Jurkat, Clone E6-1 (cell line): ENCODE results near the gene RBM12.

Experiments
- DNase-seq: peaks from one replicate; pipeline ENCODE4 v3.0.0-alpha.2; 2011; ENCODE audit warnings: low read depth, low spot score
- H3K4me3 ChIP-seq: 2 replicates; pipeline ENCODE4 v1.5.1; 2011; ENCODE audit warnings: mild to moderate bottlenecking, low read length, control low read depth, moderate library complexity

Gene RBM12

GRCh38 chr20:35630636-35631035, 34.1 kb downstream of the RBM12 start:
- no peak overlapping the region for H3K4me3 ChIP-seq
- no peak for DNase-seq

- H3K4me3 ChIP-seq, result no peak overlapping the region
- no peak for DNase-seq
These were observed 35.1 kb downstream of the RBM12 start for GRCh38 chr20:35629427-35630145.

- DNase-seq, result no peak
- H3K4me3 ChIP-seq, result no peak overlapping the region
These were observed 37.6 kb downstream of the RBM12 start for GRCh38 chr20:35627121-35627520.

- no peak for DNase-seq
- H3K4me3 ChIP-seq, result no peak overlapping the region
These were observed 38.2 kb downstream of the RBM12 start for GRCh38 chr20:35626386-35627001.

- H3K4me3 ChIP-seq, result no peak overlapping the region
- DNase-seq, result no peak
These were observed 38.9 kb downstream of the RBM12 start for GRCh38 chr20:35625584-35626385.

- no peak overlapping the region for H3K4me3 ChIP-seq
- DNase-seq, result no peak
These were observed 43.1 kb downstream of the RBM12 start for GRCh38 chr20:35621560-35621946.

- no peak overlapping the region for H3K4me3 ChIP-seq
- DNase-seq, result no peak
These were observed 43.7 kb downstream of the RBM12 start for GRCh38 chr20:35620818-35621559.

GRCh38 chr20:35619196-35620095, 45.3 kb downstream of the RBM12 start:
- H3K4me3 ChIP-seq, result peak overlapping the region; percentile 63
- DNase-seq, result peak; percentile 57

- DNase-seq, result no peak
- peak overlapping the region; percentile 63 for H3K4me3 ChIP-seq
These were observed 46.2 kb downstream of the RBM12 start for GRCh38 chr20:35618263-35619131.

GRCh38 chr20:35617397-35618262, 47.1 kb downstream of the RBM12 start:
- DNase-seq, result no peak
- no peak overlapping the region for H3K4me3 ChIP-seq

- no peak overlapping the region for H3K4me3 ChIP-seq
- DNase-seq, result peak; percentile 99
These were observed 48.0 kb downstream of the RBM12 start for GRCh38 chr20:35616465-35617396.

- DNase-seq, result no peak
- H3K4me3 ChIP-seq, result peak within 1 kb of the TSS; percentile 51
These were observed 48.8 kb downstream of the RBM12 start, which contains the start of gene SPAG4 for GRCh38 chr20:35615667-35616464. Gene SPAG4, plus strand, starts transcription at chr20:35615829. Its CDS starts 175 bp downstream, at chr20:35616004.

GRCh38 chr20:35611482-35611881, 53.2 kb downstream of the RBM12 start:
- no peak overlapping the region for H3K4me3 ChIP-seq
- DNase-seq, result no peak

- H3K4me3 ChIP-seq, result no peak overlapping the region
- no peak for DNase-seq
These were observed 53.8 kb downstream of the RBM12 start for GRCh38 chr20:35610833-35611427.
